Activated effector memory CD4-positive, alpha-beta T cell treated with Interleukin-2 at 50 U/mL for 16 hours (primary cell): ENCODE results near the gene VSIG10L2.
"Not testable (repeated sequence)": the region's sequence is repeated elsewhere in the genome, so short reads cannot be mapped to it uniquely, and the experiment has no call there.

Source experiments
- DNase-seq: peaks from one replicate; pipeline ENCODE4 v3.0.0-alpha.2; 2020

The VSIG10L2 gene

DNA sequence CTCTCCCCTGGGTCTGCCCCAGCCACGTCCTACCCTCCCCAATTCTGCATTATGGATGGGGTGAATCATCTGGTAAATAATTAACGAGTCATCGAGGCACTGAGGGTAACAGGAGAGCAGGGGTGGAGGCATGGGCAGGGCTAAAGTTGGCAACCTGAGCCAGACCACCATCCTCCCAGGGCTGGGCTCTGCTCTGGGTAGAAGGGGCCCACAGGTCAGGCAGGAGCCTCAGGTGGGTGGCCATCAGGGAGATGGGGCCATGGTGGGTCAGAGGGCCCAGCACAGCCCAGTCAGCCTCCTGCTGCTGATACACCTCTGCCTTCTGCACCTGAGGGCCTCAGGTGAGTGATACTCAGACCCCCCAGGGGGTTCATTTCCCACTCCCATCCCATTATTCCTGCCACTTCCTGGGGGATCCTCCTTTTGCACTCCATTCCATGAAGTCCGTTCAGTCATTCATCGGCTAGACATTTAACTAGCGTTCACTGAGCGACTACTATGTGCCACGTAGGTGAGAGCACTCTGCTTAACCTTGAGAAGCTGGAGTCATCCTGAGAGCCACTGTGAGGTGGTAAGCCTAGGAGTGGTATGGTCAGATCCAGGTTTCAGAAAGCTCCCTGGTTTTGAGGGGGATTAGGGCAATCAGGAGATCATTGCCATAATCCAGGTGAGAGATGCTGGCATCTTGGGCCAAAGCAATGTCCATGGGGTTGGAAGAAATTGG, at the start of gene VSIG10L2:
TSS of gene VSIG10L2 (plus strand) at position 248 of the 724 bp plus-strand sequence. CDS start at position 260, 12 bp downstream.
- DNase-seq, result no peak

DNA sequence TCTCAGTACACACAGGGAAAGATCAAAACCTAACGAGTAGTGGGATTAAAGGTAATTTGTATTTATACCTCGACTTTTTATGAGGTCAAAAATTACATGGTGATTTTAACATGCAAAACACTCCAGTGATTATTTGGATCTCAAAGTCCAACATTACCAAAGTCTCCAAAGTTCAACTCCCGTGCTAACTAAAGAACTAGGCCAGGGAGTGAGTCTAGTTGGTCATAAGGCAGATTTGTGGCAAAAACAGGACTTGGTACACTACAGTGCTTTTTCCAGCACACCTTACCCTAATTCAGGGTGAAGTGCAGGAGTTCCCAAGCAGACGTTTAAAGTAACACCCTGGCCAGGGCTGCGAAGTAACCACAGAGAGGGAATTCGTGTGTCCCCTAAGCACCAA, 44.0 kb upstream of the VSIG10L2 start:
- no peak for DNase-seq

- no peak for DNase-seq
These were observed 43.4 kb upstream of the VSIG10L2 start for GRCh38 chr11:125902277-125902926.

DNA sequence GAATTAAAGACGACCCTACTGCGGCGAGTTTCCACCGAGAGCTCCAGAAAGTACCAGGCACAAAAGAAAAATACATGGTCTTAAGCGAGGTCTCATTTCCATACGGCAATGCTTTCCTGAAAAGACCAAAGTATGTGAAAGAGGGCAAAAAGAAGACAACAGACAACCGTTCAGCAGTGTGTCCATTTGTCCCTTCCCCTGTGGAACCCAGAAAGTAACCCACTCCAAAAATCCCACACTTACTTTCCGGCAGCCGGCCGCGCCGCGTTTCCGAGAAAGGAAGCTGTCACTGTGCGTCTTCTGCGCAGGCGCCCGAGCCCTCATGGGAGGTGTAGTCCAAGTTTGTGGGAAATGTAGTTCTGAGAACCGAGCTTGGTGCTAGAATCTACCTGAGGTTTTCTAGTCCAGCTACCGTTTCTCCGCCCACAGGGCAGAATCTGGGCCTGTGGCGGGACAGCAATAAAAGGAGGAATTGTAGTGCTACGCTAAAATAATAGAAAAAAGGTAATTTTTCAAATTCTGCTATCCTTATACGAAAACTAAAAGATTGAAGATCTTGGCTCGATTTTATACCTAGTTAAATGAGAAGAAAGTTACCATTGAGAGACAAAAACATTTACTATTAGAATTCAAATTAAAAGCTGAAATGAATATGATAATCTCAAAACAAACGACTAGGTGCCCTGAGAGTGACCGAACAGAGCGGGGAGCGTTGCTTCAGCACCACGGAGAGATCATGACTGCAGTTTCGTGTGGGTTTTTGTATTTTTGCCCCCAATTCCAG, 42.7 kb upstream of the VSIG10L2 start, which contains the start of gene PUS3:
TSS of gene PUS3 (minus strand) at position 280 of the 784 bp plus-strand sequence. CDS start 6,922 bp downstream, outside the sequence.
- peak; percentile 78 for DNase-seq

DNA sequence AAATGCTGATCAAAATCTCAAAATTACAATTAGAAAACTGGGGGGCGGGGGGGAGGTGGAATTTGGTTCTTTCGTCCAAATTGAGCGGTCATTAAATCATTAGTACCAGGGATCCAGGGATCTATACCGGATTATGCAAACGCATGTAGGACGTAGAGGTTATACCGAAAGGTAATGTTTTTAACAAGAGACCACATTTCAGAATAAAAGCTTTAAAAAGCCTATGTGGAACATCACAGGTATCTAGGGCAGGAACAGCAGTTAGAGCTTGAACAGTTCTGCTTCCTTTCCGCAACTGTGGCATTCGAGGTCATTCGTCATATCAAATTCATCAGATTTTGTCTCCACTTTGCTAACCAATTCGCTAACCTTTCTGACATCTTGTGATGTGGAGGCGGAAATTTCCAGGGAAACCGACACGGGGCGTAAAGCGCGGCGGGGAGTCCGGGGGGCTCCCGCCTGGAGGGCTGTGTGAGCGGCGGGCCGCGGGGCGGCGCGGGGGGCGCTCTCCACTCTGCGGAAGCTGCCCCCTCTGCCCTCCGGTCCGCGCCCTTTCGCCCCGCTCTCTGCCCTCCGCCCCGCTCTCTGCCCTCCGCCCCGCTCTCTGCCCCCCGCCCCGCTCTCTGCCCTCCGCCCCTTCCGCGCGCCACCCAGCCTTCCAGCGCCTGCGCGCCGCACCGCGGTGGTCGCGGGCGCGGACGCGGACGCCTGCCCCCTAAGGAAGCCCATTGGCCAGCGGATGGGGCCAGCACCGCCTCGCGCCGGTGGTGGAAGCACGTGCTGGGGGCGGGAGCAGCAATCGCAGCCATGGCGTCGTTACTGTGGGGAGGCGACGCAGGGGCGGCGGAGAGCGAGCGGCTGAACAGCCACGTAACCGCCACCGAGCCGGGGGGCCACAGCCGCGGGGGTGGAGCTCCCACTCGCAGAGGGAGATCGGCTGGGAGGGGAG, 41.9 kb upstream of the VSIG10L2 start, which contains the start of gene DDX25:
TSS of gene DDX25 (plus strand) at position 798 of the 949 bp plus-strand sequence. CDS start at position 808, 10 bp downstream.
- DNase-seq, result no peak

DNA sequence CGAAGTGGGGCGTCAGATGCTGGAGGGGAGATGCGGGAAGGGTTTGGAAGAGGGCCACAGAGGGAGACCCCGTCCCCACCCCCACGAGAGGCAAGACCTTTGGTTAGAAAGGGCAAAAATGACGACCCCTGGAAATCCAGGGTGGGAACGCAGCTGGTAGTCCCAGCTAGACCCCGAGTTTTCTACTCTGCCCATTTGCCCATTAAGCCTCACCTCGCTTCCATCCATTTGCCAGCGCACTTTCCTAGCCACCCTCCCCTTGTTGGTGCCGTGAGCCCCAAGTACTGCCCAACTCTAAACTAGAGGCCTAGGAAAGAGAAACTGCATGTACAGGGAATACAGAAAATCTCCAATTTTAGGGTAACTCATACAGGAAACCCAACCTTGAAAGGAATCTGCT, 41.2 kb upstream of the VSIG10L2 start:
- no peak for DNase-seq

- DNase-seq, result no peak
These were observed 35.5 kb upstream of the VSIG10L2 start for GRCh38 chr11:125910226-125910849.

- not testable (repeated sequence) for DNase-seq
These were observed 31.2 kb upstream of the VSIG10L2 start for GRCh38 chr11:125914601-125915000.

DNA sequence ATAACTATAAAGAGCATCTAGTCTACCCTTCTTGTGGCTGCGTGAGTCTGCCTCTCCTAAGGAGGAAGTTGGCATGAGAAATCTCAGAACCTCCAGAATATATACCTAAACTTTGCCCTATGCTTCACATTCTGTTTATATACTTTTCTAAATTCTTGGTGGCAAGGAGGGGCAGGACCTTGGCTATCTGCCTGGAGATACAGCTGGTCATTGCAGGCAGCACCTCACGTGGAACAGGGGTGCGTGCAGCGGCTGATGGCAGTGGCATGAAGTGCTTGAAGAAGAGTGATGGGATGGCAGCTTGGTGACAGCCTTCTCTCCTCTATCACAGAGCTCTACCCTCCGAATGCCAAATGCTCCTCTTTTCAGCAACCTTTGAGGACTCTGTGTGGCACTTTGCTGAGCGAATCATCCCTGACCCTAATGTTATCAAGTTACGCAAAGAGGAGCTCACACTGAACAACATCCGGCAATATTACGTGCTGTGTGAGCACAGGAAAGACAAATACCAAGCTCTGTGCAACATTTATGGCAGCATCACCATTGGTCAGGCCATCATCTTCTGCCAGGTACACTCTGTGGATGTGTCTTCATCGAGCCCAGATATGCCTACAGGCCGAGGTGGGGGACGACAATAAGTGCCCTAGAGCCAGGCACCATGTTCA, 29.0 kb upstream of the VSIG10L2 start:
- no peak for DNase-seq

DNA sequence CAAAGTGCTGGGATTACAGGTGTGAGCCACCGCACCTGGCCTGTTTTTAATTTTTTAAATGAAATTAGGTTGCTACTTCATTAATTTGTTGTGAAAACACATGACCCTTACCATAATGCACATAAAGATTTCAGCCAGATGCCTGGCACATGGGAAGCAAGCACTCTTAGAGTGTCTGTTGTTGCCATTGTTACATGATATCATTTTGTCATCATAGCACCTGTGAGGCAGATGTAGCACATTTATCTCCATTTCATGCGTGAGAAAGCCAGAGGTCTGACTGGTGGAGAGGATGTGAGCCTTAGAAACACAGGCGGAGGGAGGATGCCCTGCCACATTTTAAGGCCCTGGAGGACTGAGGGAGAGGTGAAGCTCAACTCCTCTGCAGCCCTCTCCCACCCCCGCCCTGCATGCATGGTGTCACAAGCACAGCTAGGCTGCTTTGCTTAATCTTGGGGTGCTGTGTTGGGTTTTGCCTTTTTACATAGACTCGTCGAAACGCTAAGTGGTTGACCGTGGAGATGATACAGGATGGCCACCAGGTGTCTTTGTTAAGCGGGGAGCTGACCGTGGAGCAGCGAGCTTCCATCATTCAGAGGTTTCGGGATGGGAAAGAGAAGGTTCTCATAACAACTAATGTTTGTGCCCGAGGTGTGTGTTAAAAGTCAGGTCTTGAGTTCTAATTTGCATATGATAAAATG, 27.6 kb upstream of the VSIG10L2 start:
- no peak for DNase-seq

- DNase-seq, result no peak
These were observed 24.8 kb upstream of the VSIG10L2 start for GRCh38 chr11:125921042-125921441.

GRCh38 chr11:125922156-125922555, 23.7 kb upstream of the VSIG10L2 start:
- no peak for DNase-seq

- peak; percentile 26 for DNase-seq
These were observed 22.7 kb upstream of the VSIG10L2 start for GRCh38 chr11:125923012-125923579.

GRCh38 chr11:125923633-125924032, 22.2 kb upstream of the VSIG10L2 start:
- DNase-seq, result no peak

- no peak for DNase-seq
These were observed 21.3 kb upstream of the VSIG10L2 start for GRCh38 chr11:125924384-125925007.

DNA sequence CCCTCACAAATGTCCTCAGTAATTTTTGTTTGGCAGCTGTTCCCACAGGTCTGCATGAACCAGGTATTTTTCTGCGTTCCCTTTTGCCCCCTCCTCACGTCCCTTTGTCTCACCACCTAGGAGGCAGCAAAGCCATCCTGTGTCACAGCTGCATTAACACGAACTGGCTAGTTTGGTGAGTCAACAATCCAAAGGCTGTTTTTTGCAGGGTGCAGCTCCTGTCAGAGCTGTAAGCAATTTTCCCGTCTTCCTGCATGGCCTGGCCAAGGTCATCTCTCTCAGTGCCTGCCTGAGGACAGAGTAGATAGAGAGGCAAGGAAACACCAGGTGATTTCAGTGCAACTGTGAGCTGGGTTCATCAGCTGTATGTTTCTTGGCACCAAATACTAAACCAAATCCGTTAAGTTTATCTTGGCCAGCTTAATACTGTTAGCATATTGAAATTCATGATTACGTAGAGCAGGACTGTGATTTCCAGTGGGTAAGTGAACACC, 20.6 kb upstream of the VSIG10L2 start:
- DNase-seq, result no peak

- DNase-seq, result no peak
These were observed 20.0 kb upstream of the VSIG10L2 start for GRCh38 chr11:125925804-125926203.

- no peak for DNase-seq
These were observed 19.2 kb upstream of the VSIG10L2 start for GRCh38 chr11:125926682-125927081.

- no peak for DNase-seq
These were observed 16.3 kb upstream of the VSIG10L2 start for GRCh38 chr11:125929445-125930075.
